GM19328 (cell line): ENCODE measurements around the gene SNRNP25.
"Not testable (repeated sequence)": the region's sequence is repeated elsewhere in the genome, so short reads cannot be mapped to it uniquely, and the experiment has no call there.

Experiments
- ATAC-seq: cut with Tn5 transposase; IDR thresholded peaks from one replicate; pipeline ENCODE4 v1.9.1; 2021; ENCODE audit warnings: mild to moderate bottlenecking, moderate library complexity; ENCODE audit not compliant: unreplicated experiment

Gene SNRNP25

GRCh38 chr16:53346-54236 lies at the start of gene SNRNP25, which contains the start of gene POLR3K:
TSS of gene SNRNP25 (plus strand) at chr16:53828. CDS start at chr16:54017, 189 bp downstream.
TSS of gene POLR3K (minus strand) at chr16:53608. CDS start at chr16:53586, 22 bp downstream.
- peak; percentile 91 for ATAC-seq

GRCh38 chr16:9903-10665 lies 43.5 kb upstream of the SNRNP25 start:
- ATAC-seq = no peak

GRCh38 chr16:10772-11171 lies 42.9 kb upstream of the SNRNP25 start:
- not testable (repeated sequence) for ATAC-seq

GRCh38 chr16:17062-17765 lies 36.4 kb upstream of the SNRNP25 start:
- ATAC-seq = not testable (repeated sequence)

GRCh38 chr16:20886-21285 lies 32.7 kb upstream of the SNRNP25 start:
- ATAC-seq = not testable (repeated sequence)

GRCh38 chr16:24151-24550 lies 29.5 kb upstream of the SNRNP25 start:
- ATAC-seq = not testable (repeated sequence)

- not testable (repeated sequence) for ATAC-seq
Measured at GRCh38 chr16:25926-26348, 27.7 kb upstream of the SNRNP25 start.

GRCh38 chr16:30627-31026 lies 23.0 kb upstream of the SNRNP25 start:
- ATAC-seq = not testable (repeated sequence)

GRCh38 chr16:33154-33876 lies 20.3 kb upstream of the SNRNP25 start:
- not testable (repeated sequence) for ATAC-seq

GRCh38 chr16:33877-34647 lies 19.6 kb upstream of the SNRNP25 start:
- ATAC-seq = no peak

GRCh38 chr16:34648-34987 lies 19.0 kb upstream of the SNRNP25 start:
- ATAC-seq = no peak

GRCh38 chr16:35011-35677 lies 18.5 kb upstream of the SNRNP25 start:
- no peak for ATAC-seq

GRCh38 chr16:35678-36305 lies 17.8 kb upstream of the SNRNP25 start:
- no peak for ATAC-seq

GRCh38 chr16:36336-36984 lies 17.2 kb upstream of the SNRNP25 start:
- ATAC-seq = no peak

- no peak for ATAC-seq
Measured at GRCh38 chr16:37511-37910, 16.1 kb upstream of the SNRNP25 start.

- not testable (repeated sequence) for ATAC-seq
Measured at GRCh38 chr16:38206-38605, 15.4 kb upstream of the SNRNP25 start.

- peak; percentile 67 for ATAC-seq
Measured at GRCh38 chr16:38941-39892, 14.4 kb upstream of the SNRNP25 start.
